ENCODE data around the gene SAPCD2.
"Not testable (repeated sequence)": the region's sequence is repeated elsewhere in the genome, so short reads cannot be mapped to it uniquely, and the experiment has no call there.

SAPCD2 gene

GRCh38 chr9:137070201-137070905, at the start of gene SAPCD2:
SAPCD2 (minus strand) TSS chr9:137070557; CDS start chr9:137070460, 97 bp downstream.
- DNase-seq, result peak; percentile 84 to 85

GRCh38 chr9:137118092-137118603, 47.8 kb upstream of the SAPCD2 start:
- DNase-seq, result not testable (repeated sequence)

- no peak for DNase-seq
These were observed 46.9 kb upstream of the SAPCD2 start for GRCh38 chr9:137117269-137117731.

- no peak for DNase-seq
These were observed 46.4 kb upstream of the SAPCD2 start for GRCh38 chr9:137116728-137117127.

- DNase-seq, result no peak
These were observed 45.7 kb upstream of the SAPCD2 start for GRCh38 chr9:137116027-137116507.

GRCh38 chr9:137115394-137116026, 45.2 kb upstream of the SAPCD2 start:
- no peak for DNase-seq

GRCh38 chr9:137114613-137115393, 44.4 kb upstream of the SAPCD2 start, which contains the start of gene DPP7:
DPP7 (minus strand) TSS chr9:137114733; CDS start chr9:137114713, 20 bp downstream.
- DNase-seq, result peak; percentile 42 to 50

- DNase-seq, result no peak
These were observed 43.9 kb upstream of the SAPCD2 start for GRCh38 chr9:137114220-137114612.

GRCh38 chr9:137113385-137114159, 43.2 kb upstream of the SAPCD2 start:
- DNase-seq, result no peak

GRCh38 chr9:137112564-137113384, 42.4 kb upstream of the SAPCD2 start:
- no peak for DNase-seq

GRCh38 chr9:137111788-137112563, 41.6 kb upstream of the SAPCD2 start:
- DNase-seq, result no peak

- no peak for DNase-seq
These were observed 40.8 kb upstream of the SAPCD2 start for GRCh38 chr9:137110911-137111787.

- no peak for DNase-seq
These were observed 40.0 kb upstream of the SAPCD2 start for GRCh38 chr9:137110147-137110910.

GRCh38 chr9:137109250-137110146, 39.1 kb upstream of the SAPCD2 start:
- DNase-seq, result no peak

- DNase-seq, result no peak
These were observed 38.4 kb upstream of the SAPCD2 start for GRCh38 chr9:137108608-137109249.

GRCh38 chr9:137107982-137108381, 37.6 kb upstream of the SAPCD2 start:
- no peak for DNase-seq

- DNase-seq, result no peak
These were observed 37.1 kb upstream of the SAPCD2 start for GRCh38 chr9:137107312-137107921.
